GM19043 (cell line): Measurements from ENCODE around the gene PTPRD.

Experiments used
- ATAC-seq: cut with Tn5 transposase; IDR thresholded peaks from one replicate; pipeline ENCODE4 v1.9.1; 2021; ENCODE audit warnings: low read depth; ENCODE audit not compliant: unreplicated experiment

The PTPRD gene

GRCh38 chr9:10612641-10613398, at the start of gene PTPRD:
PTPRD (minus strand) TSS chr9:10613002.
- ATAC-seq: peak; percentile 91

- no peak for ATAC-seq
These were observed 49.2 kb upstream of the PTPRD start for GRCh38 chr9:10661994-10662393.

DNA sequence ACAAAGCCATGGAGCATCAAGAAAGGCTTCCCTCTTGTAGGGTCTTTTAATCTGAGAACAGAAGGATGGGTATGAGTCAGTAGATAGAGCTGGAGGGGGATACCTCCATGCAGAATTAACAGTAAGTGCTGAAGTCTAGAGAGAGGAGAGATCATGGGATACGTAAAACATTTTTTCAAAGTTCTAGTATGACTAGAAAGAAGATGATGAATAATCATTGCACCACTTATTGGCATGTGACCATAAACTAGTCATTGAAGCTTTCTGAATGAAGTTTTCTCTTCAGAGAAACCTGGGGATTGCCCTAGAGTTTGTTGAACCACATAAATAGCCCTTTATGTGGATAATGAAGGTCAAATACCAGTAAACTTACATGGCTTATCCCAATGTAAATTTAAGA, 48.6 kb upstream of the PTPRD start:
- ATAC-seq: no peak

GRCh38 chr9:10651012-10651411, 38.2 kb upstream of the PTPRD start:
- no peak for ATAC-seq

- no peak for ATAC-seq
These were observed 36.3 kb upstream of the PTPRD start for GRCh38 chr9:10649076-10649475.

DNA sequence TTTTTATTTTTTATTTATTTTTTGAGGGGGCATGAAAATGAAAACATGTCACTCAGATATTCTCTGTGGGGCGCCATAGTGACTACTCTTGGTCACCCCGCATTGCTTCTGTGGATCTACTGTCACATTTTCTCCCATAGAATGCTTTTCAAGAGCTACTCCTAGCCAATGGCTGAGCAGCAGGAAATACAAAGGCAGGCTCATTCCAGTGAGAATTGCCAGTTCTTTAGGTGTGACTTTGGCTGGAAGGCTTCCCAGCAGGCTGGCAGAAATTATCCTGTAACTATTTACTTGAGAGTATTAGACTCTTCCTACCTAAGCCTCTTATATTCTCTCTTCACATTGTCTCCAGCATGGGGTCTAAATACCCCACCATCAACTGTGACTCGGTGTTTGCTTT, 21.0 kb upstream of the PTPRD start:
- ATAC-seq: no peak

GRCh38 chr9:10614196-10614800, 1.5 kb upstream of the PTPRD start:
- no peak for ATAC-seq

DNA sequence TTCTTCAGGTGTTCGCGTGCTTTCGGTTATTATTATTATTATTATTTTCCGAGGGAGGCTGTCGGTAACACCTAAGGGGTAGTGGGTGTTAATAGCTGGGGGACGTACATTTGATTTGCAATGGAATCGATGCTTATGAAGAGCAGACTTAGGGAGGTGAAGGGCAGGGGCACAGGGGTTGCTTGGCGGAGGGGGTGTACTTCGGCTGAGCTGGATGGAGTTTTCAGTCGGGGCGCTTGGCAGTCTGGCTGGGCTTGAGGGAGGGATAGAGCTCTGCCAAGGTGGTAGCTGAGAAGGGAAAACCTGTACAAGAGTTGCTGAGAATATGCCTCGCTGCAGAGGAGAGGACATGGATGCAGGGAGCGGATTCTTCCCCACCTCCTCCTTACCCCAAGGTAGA, 617 bp upstream of the PTPRD start:
- no peak for ATAC-seq

- no peak for ATAC-seq
These were observed 7.4 kb downstream of the PTPRD start for GRCh38 chr9:10605388-10605787.

GRCh38 chr9:10604927-10605326, 7.9 kb downstream of the PTPRD start:
- no peak for ATAC-seq

- ATAC-seq: no peak
These were observed 15.0 kb downstream of the PTPRD start for GRCh38 chr9:10597801-10598200.

GRCh38 chr9:10594482-10594881, 18.3 kb downstream of the PTPRD start:
- ATAC-seq: no peak

GRCh38 chr9:10586407-10586806, 26.4 kb downstream of the PTPRD start:
- ATAC-seq: no peak

- no peak for ATAC-seq
These were observed 41.1 kb downstream of the PTPRD start for GRCh38 chr9:10571699-10572098.

DNA sequence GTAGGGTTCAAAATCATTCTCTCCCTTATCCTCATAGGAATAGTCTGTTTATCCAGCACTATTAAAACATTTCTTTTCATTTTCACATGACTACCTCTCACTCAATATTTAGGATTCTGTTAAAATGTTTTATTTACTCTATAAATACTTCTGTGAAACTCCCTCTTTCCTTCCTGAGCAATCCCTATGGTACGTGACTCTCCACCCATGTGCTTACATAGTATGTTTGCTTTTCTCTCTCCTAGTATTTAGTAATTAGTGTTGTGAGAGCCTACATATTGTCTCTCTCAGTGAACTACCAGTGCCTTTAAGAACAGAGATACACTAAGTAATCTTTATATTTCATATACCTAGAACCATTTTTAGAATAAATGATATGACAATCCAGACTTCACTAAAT, 46.0 kb downstream of the PTPRD start:
- ATAC-seq: no peak

- ATAC-seq: no peak
These were observed 50.0 kb downstream of the PTPRD start for GRCh38 chr9:10562581-10563343.

DNA sequence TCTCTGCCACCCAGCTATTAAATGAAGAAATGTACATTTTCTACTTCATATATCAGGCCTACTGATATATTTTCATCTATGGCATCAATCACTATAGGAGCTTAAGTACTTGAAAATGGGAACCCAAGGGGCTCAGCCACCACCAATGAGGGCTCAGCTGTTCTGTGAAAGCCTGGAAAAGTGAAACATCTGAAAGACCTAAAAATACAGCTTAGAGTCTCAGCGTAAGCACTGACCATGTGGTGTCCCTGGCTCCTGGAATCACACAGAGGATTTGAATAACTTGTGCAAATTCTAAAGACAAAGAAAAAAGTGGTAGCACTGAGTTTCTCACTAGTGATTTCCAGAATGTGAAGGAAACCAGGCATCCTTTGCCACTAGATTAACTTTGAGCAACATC, 64.5 kb downstream of the PTPRD start:
- no peak for ATAC-seq

GRCh38 chr9:10538073-10538472, 74.7 kb downstream of the PTPRD start:
- no peak for ATAC-seq

GRCh38 chr9:10534850-10535249, 78.0 kb downstream of the PTPRD start:
- ATAC-seq: no peak

GRCh38 chr9:10525972-10526371, 86.8 kb downstream of the PTPRD start:
- no peak for ATAC-seq

GRCh38 chr9:10523164-10523563, 89.6 kb downstream of the PTPRD start:
- ATAC-seq: no peak

DNA sequence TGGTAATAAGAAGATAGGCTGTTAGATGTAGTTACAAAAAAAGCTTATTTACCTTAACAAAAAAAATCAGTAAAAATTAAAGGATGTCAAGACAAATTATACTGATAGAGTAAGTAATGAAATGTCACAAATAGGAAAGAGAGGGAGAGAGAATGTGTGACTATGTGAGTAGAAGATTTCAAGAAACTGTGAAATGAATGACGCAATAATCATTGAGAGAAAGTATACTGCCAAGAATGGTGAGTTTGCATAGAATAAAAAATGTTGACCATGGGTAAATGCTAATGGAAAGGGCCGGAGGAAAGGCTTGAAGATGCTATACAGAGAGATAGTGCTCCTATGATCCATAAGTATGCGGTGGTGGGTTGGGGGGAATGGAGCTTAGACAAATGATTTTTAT, 100.7 kb downstream of the PTPRD start:
- ATAC-seq: no peak
